HepG2 (cell line): Measurements from ENCODE around the gene EXOSC6. TPM values are rescaled to one million over a fixed set of nuclear protein-coding genes. Genes with fewer than 3 reads are reported as not detected.

Source experiments
- ARID2 ChIP-seq: sonication (generic); formaldehyde crosslinking; IDR thresholded peaks from 2 replicates; pipeline ENCODE4 v1.8.1; 2022; ENCODE audit warnings: mild to moderate bottlenecking, missing genetic modification reagents, borderline replicate concordance
- BCLAF1 ChIP-seq: fragments of 450-650 bp; IDR thresholded peaks from 2 replicates; pipeline ENCODE4 v1.6.1; 2017; ENCODE audit warnings: mild to moderate bottlenecking
- GRHL1 ChIP-seq: sonication (generic); formaldehyde crosslinking; conservative IDR thresholded peaks from 2 replicates; pipeline ENCODE4 v1.8.0; 2022; ENCODE audit warnings: missing genetic modification reagents
- HIC2 ChIP-seq: sonication (generic); formaldehyde crosslinking; IDR thresholded peaks from 2 replicates; pipeline ENCODE4 v1.9.0; 2022; ENCODE audit warnings: low read depth, missing genetic modification reagents
- HMG20A ChIP-seq: IDR thresholded peaks from 2 replicates; pipeline ENCODE4 v1.6.1; 2016; ENCODE audit warnings: borderline replicate concordance
- IKZF4 ChIP-seq: sonication (generic); formaldehyde crosslinking; IDR thresholded peaks from 2 replicates; pipeline ENCODE4 v1.5.1; 2020; ENCODE audit warnings: borderline replicate concordance, mild to moderate bottlenecking, low read depth, missing genetic modification reagents; ENCODE audit errors: not compliant biosample characterization
- ISL2 ChIP-seq: sonication (generic); formaldehyde crosslinking; IDR thresholded peaks from 2 replicates; pipeline ENCODE4 v1.5.0; 2020; ENCODE audit warnings: missing genetic modification reagents
- KDM1A ChIP-seq: IDR thresholded peaks from 2 replicates; pipeline ENCODE4 v1.6.1; 2016; ENCODE audit warnings: missing compliant biosample characterization
- LBX2 ChIP-seq: sonication (generic); formaldehyde crosslinking; IDR thresholded peaks from 2 replicates; pipeline ENCODE4 v1.5.0; 2020; ENCODE audit warnings: missing genetic modification reagents, mild to moderate bottlenecking, borderline replicate concordance
- MED1 ChIP-seq: sonication (generic); formaldehyde crosslinking; IDR thresholded peaks from 2 replicates; pipeline ENCODE4 v1.4.0; 2020; ENCODE audit warnings: missing genetic modification reagents
- NPAS2 ChIP-seq: sonication (generic); formaldehyde crosslinking; IDR thresholded peaks from 2 replicates; pipeline ENCODE4 v1.8.0; 2022; ENCODE audit warnings: mild to moderate bottlenecking, missing genetic modification reagents, borderline replicate concordance
- POLR2AphosphoS2 ChIP-seq: IDR thresholded peaks from 2 replicates; pipeline ENCODE4 v1.6.1; 2011; ENCODE audit warnings: low read depth, low read length, improper control_type of control experiment
- ZNF263 ChIP-seq: sonication (generic); formaldehyde crosslinking; IDR thresholded peaks from 2 replicates; pipeline ENCODE4 v1.4.0; 2020; ENCODE audit warnings: missing genetic modification reagents
- ZNF576 ChIP-seq: sonication (generic); formaldehyde crosslinking; IDR thresholded peaks from 2 replicates; pipeline ENCODE4 v1.4.0; 2020; ENCODE audit warnings: mild to moderate bottlenecking, missing genetic modification reagents
- ZNF639 ChIP-seq: conservative IDR thresholded peaks from 2 replicates; pipeline ENCODE4 v1.6.1; 2018; ENCODE audit warnings: missing genetic modification reagents
- ZNF652 ChIP-seq: IDR thresholded peaks from 2 replicates; pipeline ENCODE4 v1.6.1; 2016; ENCODE audit warnings: low read depth, borderline replicate concordance
- ZNF781 ChIP-seq: sonication (generic); formaldehyde crosslinking; IDR thresholded peaks from 2 replicates; pipeline ENCODE4 v1.5.1; 2020; ENCODE audit warnings: borderline replicate concordance, mild to moderate bottlenecking, missing genetic modification reagents; ENCODE audit errors: not compliant biosample characterization
- polyA plus RNA-seq, 8 experiments: library from polyadenylated mRNA; depleted of rRNA in 3 of 8; stranded (reverse) in 7 of 8; unstranded in 1 of 8; fragments of >200 nt; fragmentation: Illumina TruSeq in 4 of 8; extraction: Trizol in 4 of 8; gene quantifications; 2 replicates each; pipeline versions ENCODE4 v1.2.1 to v1.2.3, GENCODE V29; 2011 to 2016; ENCODE audit warnings: low read depth in 4 of 8, missing spikeins in 1 of 8, mixed read lengths in 1 of 8; ENCODE audit not compliant: insufficient read depth in 1 of 8
- total RNA-seq, 5 experiments: library from RNA; depleted of rRNA; stranded (reverse); fragments of >200 nt; fragmentation: Illumina TruSeq; extraction: Trizol; gene quantifications; 2 replicates each; pipeline ENCODE4 v1.2.3, GENCODE V29; 2016; ENCODE audit warnings: low read depth in 1 of 5

EXOSC6 gene
- total and polyA plus RNA-seq, 2 of the 13 experiments (the other 11 are each of a cell fraction or from before 2014, with no cell fraction given), result 13.1 to 39.9 TPM

GRCh38 chr16:70289229-70290094 is 37.7 kb upstream of the EXOSC6 start, which contains the start of gene AARS1 (continued):
- TF ChIP-seq HIC2 (CRISPR knock-in tag), result no peak
- peak; percentile 80 for TF ChIP-seq MED1 (CRISPR knock-in tag)
- TF ChIP-seq NPAS2 (CRISPR knock-in tag), result no peak
- TF ChIP-seq ZNF652 (CRISPR knock-in tag), result no peak
- TF ChIP-seq GRHL1 (CRISPR knock-in tag), result no peak
- TF ChIP-seq LBX2 (CRISPR knock-in tag), result peak; percentile 86; the same call in 1 of the 2 replicates
- TF ChIP-seq KDM1A (CRISPR knock-in tag), result no peak
- TF ChIP-seq IKZF4 (CRISPR knock-in tag), result no peak
- TF ChIP-seq ZNF781 (CRISPR knock-in tag), result peak; percentile 80
- TF ChIP-seq BCLAF1, result no peak
- TF ChIP-seq ZNF576, result 0 out of 2 replicates have a peak, but pooled peaks have one; percentile 75
- peak; percentile 47; the same call in 1 of the 2 replicates for TF ChIP-seq ZNF263 (CRISPR knock-in tag)
- TF ChIP-seq ISL2 (CRISPR knock-in tag), result peak; percentile 87
- TF ChIP-seq POLR2AphosphoS2, result peak; percentile 53
- TF ChIP-seq ZNF639 (CRISPR knock-in tag), result peak; percentile 79
- TF ChIP-seq ARID2, result no peak
- no peak for TF ChIP-seq HMG20A (CRISPR knock-in tag)
